CD4-positive, CD25-positive, alpha-beta regulatory T cell (primary cell): Measurements from ENCODE around the gene FPR1. TPM values are rescaled to one million over a fixed set of nuclear protein-coding genes. Genes with fewer than 3 reads are reported as not detected.
"Not testable (repeated sequence)": the region's sequence is repeated elsewhere in the genome, so short reads cannot be mapped to it uniquely, and the experiment has no call there.

Source experiments
- ATAC-seq, 2 donors: fragments of 150-1000 bp; cut with Tn5 transposase; one replicate each; pipeline ENCODE4 v1.10.0; 2021; ENCODE audit warnings: low read depth in 2 of 2, moderate number of reproducible peaks in 2 of 2, moderate library complexity in 1 of 2
- DNase-seq, 3 donors: peaks; one replicate each; pipeline versions ENCODE4 v3.0.0 to v3.0.0-alpha.2; 2012 to 2022; ENCODE audit warnings: mixed read lengths in 1 of 3
- H3K27ac ChIP-seq: one replicate; pipeline ENCODE4 v1.7.0; 2013; ENCODE audit warnings: mild to moderate bottlenecking, low read length; ENCODE audit not compliant: insufficient read depth, poor library complexity, severe bottlenecking
- H3K27me3 ChIP-seq: one replicate; pipeline ENCODE4 v1.7.0; 2013; ENCODE audit warnings: low read length; ENCODE audit not compliant: control insufficient read depth, insufficient read depth
- H3K36me3 ChIP-seq: one replicate; pipeline ENCODE4 v1.7.0; 2013; ENCODE audit warnings: mild to moderate bottlenecking, low read length, moderate library complexity; ENCODE audit not compliant: control insufficient read depth, insufficient read depth
- H3K4me1 ChIP-seq: 2 replicates; pipeline ENCODE4 v1.7.0; 2013; ENCODE audit warnings: mild to moderate bottlenecking, low read length; ENCODE audit not compliant: insufficient read depth, control insufficient read depth, poor library complexity, severe bottlenecking
- H3K4me3 ChIP-seq: one replicate; pipeline ENCODE4 v1.7.0; 2013; ENCODE audit warnings: low read depth, mild to moderate bottlenecking, low read length, moderate library complexity
- H3K9me3 ChIP-seq, 2 experiments: 1 replicate in 1 of 2; 2 replicates in 1 of 2; pipeline ENCODE4 v1.7.0; 2013; ENCODE audit warnings: low read length in 2 of 2, mild to moderate bottlenecking in 1 of 2, moderate library complexity in 1 of 2; ENCODE audit not compliant: control insufficient read depth in 2 of 2
- H3K27ac Mint-ChIP-seq, 3 donors: one replicate each; pipeline ENCODE4 v1.8.0; 2020 to 2022; ENCODE audit warnings: mild to moderate bottlenecking in 3 of 3, mixed read lengths in 3 of 3, moderate library complexity in 2 of 3
- H3K27me3 Mint-ChIP-seq: one replicate; pipeline ENCODE4 v1.8.0; 2022; ENCODE audit warnings: mild to moderate bottlenecking, mixed read lengths
- H3K36me3 Mint-ChIP-seq: one replicate; pipeline ENCODE4 v1.8.0; 2020; ENCODE audit warnings: mixed read lengths
- H3K4me1 Mint-ChIP-seq, 4 donors: one replicate each; pipeline ENCODE4 v1.8.0; 2020 to 2022; ENCODE audit warnings: mixed read lengths in 4 of 4, mild to moderate bottlenecking in 1 of 4
- H3K4me3 Mint-ChIP-seq, 4 donors: one replicate each; pipeline ENCODE4 v1.8.0; 2020 to 2022; ENCODE audit warnings: mild to moderate bottlenecking in 4 of 4, mixed read lengths in 4 of 4, moderate library complexity in 3 of 4
- H3K9me3 Mint-ChIP-seq, 7 donors: one replicate each; pipeline ENCODE4 v1.8.0; 2020 to 2022; ENCODE audit warnings: mixed read lengths in 7 of 7, mild to moderate bottlenecking in 3 of 7, moderate library complexity in 2 of 7
- polyA plus RNA-seq, 4 donors: library from polyadenylated mRNA; unstranded; fragments of 300-500 nt; fragmentation: Illumina TruSeq; gene quantifications; one replicate each; pipeline ENCODE4 v1.2.3, GENCODE V29; 2021
- total RNA-seq: library from RNA; stranded (reverse); gene quantifications from one replicate; pipeline ENCODE4 v1.2.3, GENCODE V29; 2022

FPR1 gene
- total and polyA plus RNA-seq, 5 donors from 2014 or later: 0.26 to 1.1 TPM; not detected in 3

- no peaks in the 10 kb centered on the region for H3K36me3 ChIP-seq
- no peaks in the 10 kb centered on the region for H3K4me1 ChIP-seq
- H3K9me3 Mint-ChIP-seq: peaks cover 0 to 2% (median 0%) of the 10 kb centered on the region in 7 donors
- no peak overlapping the region for H3K27ac ChIP-seq
- peaks cover 0 to 2% (median 0%) of the 10 kb centered on the region in 4 donors for H3K4me1 Mint-ChIP-seq
- H3K27me3 ChIP-seq: no peaks in the 10 kb centered on the region
- H3K4me3 ChIP-seq: no peak overlapping the region
- peaks cover 9% of the 10 kb centered on the region for H3K27me3 Mint-ChIP-seq
- H3K9me3 ChIP-seq: no peaks in the 10 kb centered on the region
- no peaks in the 10 kb centered on the region for H3K36me3 Mint-ChIP-seq
- H3K4me3 Mint-ChIP-seq: no peak overlapping the region
- DNase-seq (no peak), ATAC-seq (no peak)
- no peak overlapping the region for H3K27ac Mint-ChIP-seq
Measured at GRCh38 chr19:51740356-51740755, 11.3 kb downstream of the FPR1 start.

GRCh38 chr19:51739466-51740213 lies 12.0 kb downstream of the FPR1 start:
- ATAC-seq (no peak), DNase-seq (no peak)
- Mint-ChIP-seq H3K4me1 (peaks cover 0 to 2% (median 0%) of the 10 kb centered on the region in 4 donors), H3K9me3 (peaks cover 0 to 2% (median 0%) of the 10 kb centered on the region in 7 donors), H3K27me3 (peaks cover 9% of the 10 kb centered on the region), H3K27ac (no peak overlapping the region), H3K4me3 (no peak overlapping the region), H3K36me3 (no peaks in the 10 kb centered on the region)
- H3K4me3 ChIP-seq: no peak overlapping the region
- no peaks in the 10 kb centered on the region for H3K27me3 ChIP-seq
- no peaks in the 10 kb centered on the region for H3K4me1 ChIP-seq
- no peaks in the 10 kb centered on the region for H3K36me3 ChIP-seq
- no peak overlapping the region for H3K27ac ChIP-seq
- no peaks in the 10 kb centered on the region for H3K9me3 ChIP-seq

- not testable (repeated sequence) for H3K36me3 Mint-ChIP-seq, H3K36me3 ChIP-seq, DNase-seq, H3K9me3 ChIP-seq, H3K27me3 Mint-ChIP-seq, H3K4me1 ChIP-seq, H3K4me1 Mint-ChIP-seq, H3K27ac Mint-ChIP-seq, ATAC-seq, H3K9me3 Mint-ChIP-seq, H3K4me3 Mint-ChIP-seq, H3K4me3 ChIP-seq, H3K27ac ChIP-seq, H3K27me3 ChIP-seq
Measured at GRCh38 chr19:51738523-51738922, 13.2 kb downstream of the FPR1 start.

DNA sequence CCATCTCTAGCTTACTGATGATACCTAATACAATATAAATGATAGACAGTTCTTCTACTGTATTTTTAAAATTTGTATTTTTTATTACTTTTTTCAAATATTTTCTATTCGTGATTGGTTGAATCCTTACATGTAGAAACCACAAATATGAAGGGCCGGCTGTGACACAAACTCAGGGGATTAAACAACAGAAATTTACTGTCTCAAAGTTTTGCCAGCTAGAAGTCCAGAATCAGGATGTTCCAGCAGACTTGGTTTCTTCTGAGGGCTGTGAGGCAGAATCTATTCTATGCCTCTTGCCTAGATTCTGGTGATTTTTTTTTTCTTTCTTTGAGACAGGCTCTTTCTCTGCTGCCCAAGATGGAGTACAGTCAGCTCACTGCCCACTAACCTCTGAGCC lies 13.8 kb downstream of the FPR1 start:
- Histone ChIP-seq H3K4me1 (no peaks in the 10 kb centered on the region), H3K4me3 (no peak overlapping the region), H3K36me3 (no peaks in the 10 kb centered on the region), H3K9me3 (no peaks in the 10 kb centered on the region), H3K27me3 (no peaks in the 10 kb centered on the region), H3K27ac (no peak overlapping the region)
- H3K4me3 Mint-ChIP-seq: no peak overlapping the region
- DNase-seq (no peak), ATAC-seq (no peak)
- no peak overlapping the region for H3K27ac Mint-ChIP-seq
- no peaks in the 10 kb centered on the region for H3K36me3 Mint-ChIP-seq
- peaks cover 0 to 2% (median 0%) of the 10 kb centered on the region in 7 donors for H3K9me3 Mint-ChIP-seq
- no peaks in the 10 kb centered on the region for H3K4me1 Mint-ChIP-seq
- peaks cover 9% of the 10 kb centered on the region for H3K27me3 Mint-ChIP-seq

GRCh38 chr19:51737389-51737788 lies 14.3 kb downstream of the FPR1 start:
- Histone ChIP-seq H3K4me3 (no peak overlapping the region), H3K9me3 (no peaks in the 10 kb centered on the region), H3K4me1 (no peaks in the 10 kb centered on the region), H3K27ac (no peak overlapping the region), H3K36me3 (no peaks in the 10 kb centered on the region), H3K27me3 (no peaks in the 10 kb centered on the region)
- no peak overlapping the region for H3K27ac Mint-ChIP-seq
- H3K4me1 Mint-ChIP-seq: no peaks in the 10 kb centered on the region
- peaks cover 9% of the 10 kb centered on the region for H3K27me3 Mint-ChIP-seq
- peaks cover 0 to under 1% (median 0%) of the 10 kb centered on the region in 7 donors for H3K9me3 Mint-ChIP-seq
- ATAC-seq (no peak), DNase-seq (no peak)
- no peaks in the 10 kb centered on the region for H3K36me3 Mint-ChIP-seq
- no peak overlapping the region for H3K4me3 Mint-ChIP-seq

GRCh38 chr19:51735759-51736449 lies 15.8 kb downstream of the FPR1 start:
- no peak overlapping the region for H3K4me3 ChIP-seq
- H3K4me1 Mint-ChIP-seq: no peaks in the 10 kb centered on the region
- H3K36me3 ChIP-seq: no peaks in the 10 kb centered on the region
- no peaks in the 10 kb centered on the region for H3K9me3 ChIP-seq
- DNase-seq (no peak), ATAC-seq (peak in 1 of 2 donors; percentile 20)
- no peaks in the 10 kb centered on the region for H3K4me1 ChIP-seq
- no peak overlapping the region for H3K27ac ChIP-seq
- H3K27me3 ChIP-seq: no peaks in the 10 kb centered on the region
- H3K27me3 Mint-ChIP-seq: peaks cover 9% of the 10 kb centered on the region
- no peak overlapping the region for H3K4me3 Mint-ChIP-seq
- H3K27ac Mint-ChIP-seq: no peak overlapping the region
- H3K9me3 Mint-ChIP-seq: peaks cover 0 to 6% (median 2%) of the 10 kb centered on the region in 7 donors
- H3K36me3 Mint-ChIP-seq: no peaks in the 10 kb centered on the region

DNA sequence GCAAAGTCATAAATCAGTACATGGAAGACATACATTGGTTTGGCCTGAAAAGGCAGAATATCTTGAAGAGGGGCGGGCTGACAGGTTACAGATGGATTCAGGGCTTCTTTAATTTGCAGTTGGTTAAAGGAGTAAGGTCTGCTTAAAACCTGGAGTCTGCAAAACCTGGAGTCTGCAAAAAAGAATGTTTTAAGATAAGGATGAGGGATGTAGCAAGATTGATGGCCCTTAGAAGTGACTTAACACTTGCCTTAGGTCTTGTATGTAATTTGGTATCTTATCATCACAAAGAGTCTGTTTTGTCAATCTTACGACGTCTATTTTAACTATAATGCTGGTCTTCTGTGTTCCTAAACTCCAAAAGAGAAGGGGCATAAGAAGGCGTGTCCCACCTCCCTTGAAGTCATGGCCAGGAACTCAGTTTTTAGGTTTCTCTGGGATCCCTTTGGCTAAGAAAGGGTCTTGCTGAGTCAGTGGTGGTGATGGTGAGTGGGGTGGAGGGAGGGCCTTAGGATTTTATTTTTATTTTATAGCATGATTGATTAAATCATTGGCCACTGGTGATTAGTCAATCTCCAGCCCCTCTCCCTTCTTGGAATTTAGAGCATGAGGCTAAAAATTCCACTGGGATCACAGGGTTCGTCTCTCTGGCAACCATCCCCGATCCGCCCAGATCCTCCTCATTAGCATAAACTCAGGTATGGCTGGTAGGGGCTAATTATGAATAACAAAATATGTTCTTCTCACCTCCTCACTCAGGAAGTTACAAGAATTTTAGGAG lies 17.7 kb downstream of the FPR1 start:
- no peak overlapping the region for H3K4me3 Mint-ChIP-seq
- H3K27ac Mint-ChIP-seq: no peak overlapping the region
- H3K4me1 Mint-ChIP-seq: no peaks in the 10 kb centered on the region
- Histone ChIP-seq H3K9me3 (peaks cover 0 to 5% of the 10 kb centered on the region in 2 experiments), H3K27me3 (no peaks in the 10 kb centered on the region), H3K36me3 (no peaks in the 10 kb centered on the region), H3K4me3 (no peak overlapping the region), H3K4me1 (no peaks in the 10 kb centered on the region), H3K27ac (no peak overlapping the region)
- H3K36me3 Mint-ChIP-seq: no peaks in the 10 kb centered on the region
- DNase-seq: no peak
- ATAC-seq: no peak
- peaks cover 11% of the 10 kb centered on the region for H3K27me3 Mint-ChIP-seq
- peaks cover 0 to 17% (median 2%) of the 10 kb centered on the region in 7 donors for H3K9me3 Mint-ChIP-seq
